Suprapubic skin (tissue), 4 donors: ENCODE measurements around the gene NELFE.
"Not testable (repeated sequence)": the region's sequence is repeated elsewhere in the genome, so short reads cannot be mapped to it uniquely, and the experiment has no call there.

Source experiments
- EP300 ChIP-seq: sonication (generic); formaldehyde crosslinking; IDR thresholded peaks from one replicate; pipeline ENCODE4 v1.6.1; 2017; ENCODE audit warnings: antibody characterized with exemption
- POLR2A ChIP-seq, 2 donors: fragments of 450-650 bp; IDR thresholded peaks; one replicate each; pipeline ENCODE4 v1.6.1; 2017; ENCODE audit warnings: antibody characterized with exemption in 2 of 2, mild to moderate bottlenecking in 2 of 2, moderate library complexity in 2 of 2
- POLR2AphosphoS5 ChIP-seq, 3 donors: sonication (generic); formaldehyde crosslinking; IDR thresholded peaks; one replicate each; pipeline ENCODE4 v1.6.1; 2017; ENCODE audit warnings: antibody characterized with exemption in 3 of 3
- TF ChIP-seq, protein P1 (sequence below), 2 donors: fragments of 200-600 bp in 1 of 2; fragments of 450-650 bp in 1 of 2; sonication (generic) in 1 of 2; IDR thresholded peaks; one replicate each; pipeline ENCODE4 v1.5.1; 2016 to 2019; ENCODE audit warnings: antibody characterized with exemption in 2 of 2, mild to moderate bottlenecking in 1 of 2, moderate library complexity in 1 of 2

DNA sequence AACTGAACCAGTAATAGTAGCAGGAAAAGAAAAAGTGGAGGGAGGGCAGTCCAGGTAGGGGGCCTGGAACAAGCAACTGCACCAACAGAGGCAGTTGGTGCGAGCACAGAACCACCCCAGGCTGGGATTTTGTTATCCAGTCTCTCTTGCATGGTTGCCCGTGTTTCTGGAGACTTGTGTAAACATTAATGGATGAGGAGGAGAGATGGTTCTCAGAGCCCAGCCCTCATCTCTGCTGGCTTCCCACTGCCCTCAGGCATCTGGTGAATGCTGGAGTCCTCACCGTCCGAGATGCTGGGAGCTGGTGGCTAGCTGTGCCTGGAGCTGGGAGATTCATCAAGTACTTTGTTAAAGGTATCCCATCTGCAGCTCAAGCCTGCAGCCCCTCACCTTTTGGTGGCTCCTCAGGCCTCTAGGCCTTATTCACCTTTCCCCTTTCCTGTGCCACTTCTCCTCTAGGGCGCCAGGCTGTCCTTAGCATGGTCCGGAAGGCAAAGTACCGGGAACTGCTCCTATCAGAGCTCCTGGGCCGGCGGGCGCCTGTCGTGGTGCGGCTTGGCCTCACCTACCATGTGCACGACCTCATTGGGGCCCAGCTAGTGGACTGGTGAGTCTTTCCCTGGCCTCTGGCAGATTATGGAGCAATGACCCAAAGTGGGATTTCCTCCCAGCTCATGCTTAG, 21.6 kb upstream of the NELFE start:
- TF ChIP-seq POLR2AphosphoS5 (IDR thresholded peaks at IDR 0.05); EP300; POLR2A (IDR thresholded peaks at IDR 0.05): not testable (repeated sequence)
- TF ChIP-seq, protein P1, sequence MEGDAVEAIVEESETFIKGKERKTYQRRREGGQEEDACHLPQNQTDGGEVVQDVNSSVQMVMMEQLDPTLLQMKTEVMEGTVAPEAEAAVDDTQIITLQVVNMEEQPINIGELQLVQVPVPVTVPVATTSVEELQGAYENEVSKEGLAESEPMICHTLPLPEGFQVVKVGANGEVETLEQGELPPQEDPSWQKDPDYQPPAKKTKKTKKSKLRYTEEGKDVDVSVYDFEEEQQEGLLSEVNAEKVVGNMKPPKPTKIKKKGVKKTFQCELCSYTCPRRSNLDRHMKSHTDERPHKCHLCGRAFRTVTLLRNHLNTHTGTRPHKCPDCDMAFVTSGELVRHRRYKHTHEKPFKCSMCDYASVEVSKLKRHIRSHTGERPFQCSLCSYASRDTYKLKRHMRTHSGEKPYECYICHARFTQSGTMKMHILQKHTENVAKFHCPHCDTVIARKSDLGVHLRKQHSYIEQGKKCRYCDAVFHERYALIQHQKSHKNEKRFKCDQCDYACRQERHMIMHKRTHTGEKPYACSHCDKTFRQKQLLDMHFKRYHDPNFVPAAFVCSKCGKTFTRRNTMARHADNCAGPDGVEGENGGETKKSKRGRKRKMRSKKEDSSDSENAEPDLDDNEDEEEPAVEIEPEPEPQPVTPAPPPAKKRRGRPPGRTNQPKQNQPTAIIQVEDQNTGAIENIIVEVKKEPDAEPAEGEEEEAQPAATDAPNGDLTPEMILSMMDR (IDR thresholded peaks at IDR 0.05): not testable (repeated sequence)
